Ectodermal cell (in vitro differentiated cells): ENCODE data around the gene COL19A1.
"Not testable (repeated sequence)": the region's sequence is repeated elsewhere in the genome, so short reads cannot be mapped to it uniquely, and the experiment has no call there.

Source experiments
- H3K27ac ChIP-seq: 2 replicates; pipeline ENCODE4 v1.7.0; 2013; ENCODE audit warnings: mild to moderate bottlenecking, low read depth, low read length; ENCODE audit not compliant: insufficient read depth, poor library complexity, severe bottlenecking
- H3K27me3 ChIP-seq: 2 replicates; pipeline ENCODE4 v1.7.0; 2013; ENCODE audit warnings: mild to moderate bottlenecking, low read length; ENCODE audit not compliant: insufficient read depth, control insufficient read depth, poor library complexity, severe bottlenecking
- H3K36me3 ChIP-seq: one replicate; pipeline ENCODE4 v1.7.0; 2013; ENCODE audit warnings: low read length; ENCODE audit not compliant: control insufficient read depth, insufficient read depth
- H3K4me1 ChIP-seq: one replicate; pipeline ENCODE4 v1.7.0; 2013; ENCODE audit warnings: low read length; ENCODE audit not compliant: control insufficient read depth, insufficient read depth
- H3K4me3 ChIP-seq: 2 replicates; pipeline ENCODE4 v1.7.0; 2013; ENCODE audit warnings: low read depth, low read length, control low read depth; ENCODE audit not compliant: insufficient read depth
- H3K9me3 ChIP-seq: 2 replicates; pipeline ENCODE4 v1.7.0; 2013; ENCODE audit warnings: mild to moderate bottlenecking, low read length, moderate library complexity; ENCODE audit not compliant: control insufficient read depth
- WGBS, 2 experiments: methylation state at CpG; one replicate each; pipeline ENCODE4 v1.1.7; 2013; ENCODE audit warnings: missing lambda C conversion rate in 2 of 2; 5-methylcytosine and 5-hydroxymethylcytosine counted together

Gene COL19A1

DNA sequence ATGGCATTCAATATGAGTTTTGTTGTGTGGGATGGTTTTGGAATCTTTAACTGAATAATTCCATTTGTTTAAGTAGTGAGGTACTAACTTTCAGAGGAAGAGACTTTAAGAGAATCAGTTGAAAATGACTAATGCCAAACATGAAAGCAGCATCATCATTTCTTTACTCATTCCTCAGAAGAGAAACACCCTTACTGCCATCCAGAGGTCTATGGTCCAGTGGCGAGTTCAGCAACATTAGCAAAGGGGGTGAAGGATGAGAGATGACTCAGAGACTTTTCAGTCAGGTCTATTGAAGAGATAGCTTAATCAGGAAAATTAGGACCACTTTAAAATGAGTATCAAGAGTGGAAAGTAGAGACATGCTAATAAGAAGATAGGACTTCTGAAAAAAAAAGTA is 118.8 kb downstream of the COL19A1 start:
- no peak overlapping the region for H3K27ac ChIP-seq
- H3K27me3 ChIP-seq, result no peaks in the 10 kb centered on the region
- no peaks in the 10 kb centered on the region for H3K4me1 ChIP-seq
- 88 to 93% methylated on average over 1 of the region's 1 CpG for WGBS, 2 experiments
- H3K36me3 ChIP-seq, result no peaks in the 10 kb centered on the region
- no peaks in the 10 kb centered on the region for H3K9me3 ChIP-seq
- no peak overlapping the region for H3K4me3 ChIP-seq

DNA sequence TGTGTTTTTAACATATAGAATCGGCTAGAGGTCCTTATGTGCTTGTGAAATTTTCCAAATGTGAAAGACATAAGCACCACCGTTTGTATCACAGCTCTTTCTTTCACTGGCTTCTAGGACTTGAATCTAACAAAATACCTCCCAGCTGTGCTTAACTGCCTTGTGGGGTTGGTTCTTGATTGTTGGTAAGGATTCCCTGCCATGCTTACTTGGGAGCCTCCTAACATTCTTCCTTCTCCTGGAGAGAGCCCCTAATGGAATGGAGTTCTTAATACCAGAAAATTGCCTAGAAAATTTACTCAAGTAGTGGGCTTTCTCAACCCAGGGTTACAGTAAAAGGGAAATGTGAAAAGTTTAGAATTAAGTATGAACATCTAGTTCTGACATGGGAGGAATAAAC is 121.2 kb downstream of the COL19A1 start:
- 70 to 85% methylated on average over 2 of the region's 2 CpGs for WGBS, 2 experiments
- H3K9me3 ChIP-seq, result no peaks in the 10 kb centered on the region
- no peak overlapping the region for H3K27ac ChIP-seq
- H3K36me3 ChIP-seq, result no peaks in the 10 kb centered on the region
- no peak overlapping the region for H3K4me3 ChIP-seq
- no peaks in the 10 kb centered on the region for H3K27me3 ChIP-seq
- no peaks in the 10 kb centered on the region for H3K4me1 ChIP-seq

DNA sequence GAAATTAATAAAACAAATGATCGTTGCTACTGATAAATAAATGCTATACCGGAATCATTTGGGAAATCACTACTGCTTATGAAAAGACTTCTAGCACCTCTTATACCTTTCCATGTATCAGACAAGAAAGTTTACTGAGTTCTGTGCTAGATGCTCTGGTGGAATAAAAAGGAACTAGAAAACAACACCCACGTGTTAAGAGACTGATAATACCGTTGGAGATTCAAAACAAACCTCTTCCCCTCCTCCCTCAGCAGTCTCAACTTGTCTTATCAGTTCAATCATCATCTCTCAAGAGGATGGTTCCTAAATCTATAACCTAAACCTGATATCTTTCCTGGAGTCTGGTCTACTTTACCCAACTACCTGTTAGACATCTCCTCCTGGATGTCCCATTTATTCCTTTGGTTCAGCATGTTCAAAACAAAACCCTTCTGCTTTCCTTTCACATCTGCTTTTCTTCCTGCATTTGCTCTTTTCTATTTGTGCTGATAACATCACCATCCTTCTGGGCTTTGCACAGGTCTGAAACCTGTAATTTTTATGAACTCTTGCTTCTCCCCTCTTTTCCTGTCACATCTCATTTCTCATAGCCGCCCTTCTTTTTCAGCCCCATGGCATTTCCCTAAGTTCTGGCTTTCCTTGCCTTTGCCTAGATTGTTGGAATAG is 122.2 kb downstream of the COL19A1 start:
- 84 to 91% methylated on average over 5 of the region's 5 CpGs for WGBS, 2 experiments
- no peaks in the 10 kb centered on the region for H3K9me3 ChIP-seq
- H3K36me3 ChIP-seq, result no peaks in the 10 kb centered on the region
- H3K27me3 ChIP-seq, result no peaks in the 10 kb centered on the region
- H3K4me1 ChIP-seq, result no peaks in the 10 kb centered on the region
- no peak overlapping the region for H3K27ac ChIP-seq
- no peak overlapping the region for H3K4me3 ChIP-seq

DNA sequence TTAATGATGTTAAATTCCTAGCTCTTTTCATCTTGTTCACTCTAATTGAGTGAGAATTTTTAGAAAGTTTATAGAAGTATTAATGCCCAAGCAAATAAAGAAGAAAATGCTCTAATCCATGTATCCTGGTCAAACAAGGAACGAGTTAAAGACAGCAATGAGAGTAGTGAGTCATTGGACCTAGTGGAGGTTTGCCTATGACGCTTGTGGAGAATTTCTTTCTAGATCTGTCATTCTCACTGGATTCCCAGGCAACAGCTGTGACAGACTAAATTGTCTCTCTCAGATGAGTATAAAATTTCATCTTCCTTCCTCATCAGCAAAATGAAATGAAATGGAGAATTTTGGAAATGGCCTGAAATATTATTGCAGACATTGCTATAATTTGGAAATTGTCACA is 127.9 kb downstream of the COL19A1 start:
- 85 to 92% methylated on average over 2 of the region's 2 CpGs for WGBS, 2 experiments
- no peaks in the 10 kb centered on the region for H3K27me3 ChIP-seq

DNA sequence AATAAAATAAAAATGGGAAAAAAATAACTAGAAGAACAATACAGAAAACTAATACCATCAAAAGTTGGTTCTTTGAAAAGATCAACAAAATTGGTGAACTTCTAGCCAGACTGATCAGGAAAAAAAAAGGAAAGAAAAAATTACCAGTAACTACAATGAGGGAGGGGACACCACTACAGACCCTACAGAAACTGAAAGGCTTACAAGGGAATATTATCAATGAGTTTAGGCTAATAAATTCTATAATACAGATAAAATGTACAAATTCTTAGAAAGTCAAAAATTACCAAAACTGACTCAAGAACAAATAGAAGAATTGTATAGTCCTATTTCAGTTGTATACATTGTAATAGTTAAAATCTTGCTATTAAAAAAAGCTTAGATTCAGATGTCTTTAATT is 141.8 kb downstream of the COL19A1 start:
- H3K36me3 ChIP-seq, result no peaks in the 10 kb centered on the region
- H3K27ac ChIP-seq, result no peak overlapping the region
- H3K4me1 ChIP-seq, result no peaks in the 10 kb centered on the region
- H3K9me3 ChIP-seq, result no peaks in the 10 kb centered on the region
- H3K27me3 ChIP-seq, result no peaks in the 10 kb centered on the region
- no peak overlapping the region for H3K4me3 ChIP-seq

More for the DNA sequence above, 127.9 kb downstream of the COL19A1 start:
- H3K4me3 ChIP-seq, result no peak overlapping the region
- H3K27ac ChIP-seq, result no peak overlapping the region
- no peaks in the 10 kb centered on the region for H3K4me1 ChIP-seq
- H3K9me3 ChIP-seq, result no peaks in the 10 kb centered on the region
- H3K36me3 ChIP-seq, result no peaks in the 10 kb centered on the region

DNA sequence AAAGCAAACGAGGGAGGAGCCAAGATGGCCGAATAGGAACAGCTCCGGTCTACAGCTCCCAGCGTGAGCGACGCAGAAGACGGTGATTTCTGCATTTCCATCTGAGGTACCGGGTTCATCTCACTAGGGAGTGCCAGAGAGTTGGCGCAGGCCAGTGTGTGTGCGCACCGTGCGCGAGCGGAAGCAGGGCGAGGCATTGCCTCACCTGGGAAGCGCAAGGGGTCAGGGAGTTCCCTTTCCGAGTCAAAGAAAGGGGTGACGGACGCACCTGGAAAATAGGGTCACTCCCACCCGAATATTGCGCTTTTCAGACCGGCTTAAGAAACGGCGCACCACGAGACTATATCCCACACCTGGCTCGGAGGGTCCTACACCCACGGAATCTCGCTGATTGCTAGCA is 144.0 kb downstream of the COL19A1 start:
- H3K4me1 ChIP-seq, H3K36me3 ChIP-seq, H3K4me3 ChIP-seq, H3K9me3 ChIP-seq, H3K27me3 ChIP-seq, H3K27ac ChIP-seq: not testable (repeated sequence)
- WGBS, 2 experiments, result 97 to 98% methylated on average over 23 to 25 of the region's 28 CpGs

DNA sequence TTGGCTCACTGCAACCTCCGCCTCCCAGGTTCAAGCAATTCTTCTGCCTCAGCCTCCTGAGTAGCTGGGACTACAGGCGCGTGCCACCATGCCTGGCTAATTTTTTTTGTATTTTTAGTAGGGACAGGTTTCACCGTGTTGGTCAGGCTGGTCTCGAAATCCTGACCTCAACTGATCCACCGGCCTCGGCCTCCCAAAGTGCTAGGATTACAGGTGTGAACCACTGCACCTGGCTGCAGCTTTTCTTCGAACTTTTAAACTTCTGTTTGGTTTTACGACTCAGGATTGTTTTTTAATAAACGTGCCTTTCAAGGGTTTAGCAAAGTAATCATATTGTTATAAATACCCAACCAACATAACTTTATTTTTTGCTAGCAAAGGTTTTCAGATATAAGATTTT is 156.8 kb downstream of the COL19A1 start:
- H3K9me3 ChIP-seq, H3K36me3 ChIP-seq, H3K27ac ChIP-seq, H3K27me3 ChIP-seq, H3K4me1 ChIP-seq, H3K4me3 ChIP-seq: not testable (repeated sequence)
- whole genome bisulfite sequencing, 2 experiments, result 92 to 95% methylated on average over 10 of the region's 10 CpGs

DNA sequence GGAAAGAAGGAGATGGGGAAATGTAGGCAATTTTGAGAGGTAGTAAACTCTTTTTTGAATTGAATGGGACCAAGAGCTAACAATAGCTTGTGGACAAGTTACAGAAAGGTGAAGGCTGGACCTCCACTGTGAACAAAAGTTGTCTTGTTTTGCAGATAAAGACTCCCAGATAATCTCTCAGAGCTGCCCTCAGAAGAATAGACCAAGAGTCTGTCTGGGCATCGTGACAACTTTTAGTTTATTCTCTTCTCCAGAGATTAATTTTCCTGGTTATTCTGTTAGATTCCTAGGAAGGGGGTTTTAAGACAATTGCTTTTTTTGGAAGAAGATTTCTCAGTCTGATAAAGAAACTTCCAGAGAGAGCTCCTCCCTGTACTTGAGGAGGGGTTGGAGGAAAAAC is 161.9 kb downstream of the COL19A1 start:
- WGBS, 2 experiments, result 75 to 100% methylated on average over 1 of the region's 1 CpG
- no peak overlapping the region for H3K4me3 ChIP-seq

DNA sequence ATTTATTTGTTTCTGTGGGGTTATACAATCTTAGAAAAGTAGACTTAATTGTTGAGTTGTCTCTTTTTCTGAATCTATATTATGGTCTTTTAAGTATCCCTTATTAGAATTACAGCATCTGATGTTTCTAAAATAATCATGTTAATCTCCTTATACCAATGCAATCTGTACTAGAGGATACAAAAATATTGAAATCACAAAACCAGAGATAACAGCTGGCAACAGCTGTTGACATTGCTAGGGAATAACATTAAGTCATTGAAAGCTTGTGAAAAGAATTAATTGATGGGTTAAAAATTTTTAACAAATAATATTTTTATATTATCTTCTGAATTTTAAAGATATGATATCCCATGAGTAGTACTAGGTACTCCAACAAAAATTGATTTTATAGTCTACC is 162.6 kb downstream of the COL19A1 start:
- H3K4me3 ChIP-seq, result no peak overlapping the region
- H3K27me3 ChIP-seq, result no peaks in the 10 kb centered on the region
- H3K4me1 ChIP-seq, result no peaks in the 10 kb centered on the region
- no peak overlapping the region for H3K27ac ChIP-seq
- H3K36me3 ChIP-seq, result no peaks in the 10 kb centered on the region
- no peaks in the 10 kb centered on the region for H3K9me3 ChIP-seq

More for the DNA sequence above, 161.9 kb downstream of the COL19A1 start:
- Histone ChIP-seq H3K4me1 (no peaks in the 10 kb centered on the region), H3K36me3 (no peaks in the 10 kb centered on the region), H3K27me3 (no peaks in the 10 kb centered on the region), H3K9me3 (no peaks in the 10 kb centered on the region), H3K27ac (no peak overlapping the region)

DNA sequence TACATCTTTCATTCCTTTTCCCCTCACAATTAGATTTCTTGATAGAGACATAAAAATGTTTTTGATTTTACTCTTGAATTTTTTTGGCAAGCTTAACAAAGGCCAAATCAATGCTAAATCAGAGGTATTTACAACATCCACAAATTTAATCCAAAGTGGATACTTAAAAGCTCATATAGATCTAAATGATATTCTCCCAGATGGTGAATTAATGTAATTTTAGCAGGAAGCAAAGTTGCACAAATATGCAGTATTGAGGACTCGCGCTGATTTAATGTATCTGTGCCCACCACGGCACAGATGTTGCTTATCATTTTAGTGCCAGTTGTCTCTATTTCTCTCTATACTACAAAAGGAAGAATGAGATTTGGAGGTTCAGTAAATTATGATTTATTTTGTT is 167.4 kb downstream of the COL19A1 start:
- no peak overlapping the region for H3K4me3 ChIP-seq
- H3K9me3 ChIP-seq, result no peaks in the 10 kb centered on the region
- H3K27me3 ChIP-seq, result no peaks in the 10 kb centered on the region
- no peak overlapping the region for H3K27ac ChIP-seq
- WGBS, 2 experiments, result 90 to 100% methylated on average over 3 of the region's 3 CpGs
- H3K36me3 ChIP-seq, result no peaks in the 10 kb centered on the region
- no peaks in the 10 kb centered on the region for H3K4me1 ChIP-seq

DNA sequence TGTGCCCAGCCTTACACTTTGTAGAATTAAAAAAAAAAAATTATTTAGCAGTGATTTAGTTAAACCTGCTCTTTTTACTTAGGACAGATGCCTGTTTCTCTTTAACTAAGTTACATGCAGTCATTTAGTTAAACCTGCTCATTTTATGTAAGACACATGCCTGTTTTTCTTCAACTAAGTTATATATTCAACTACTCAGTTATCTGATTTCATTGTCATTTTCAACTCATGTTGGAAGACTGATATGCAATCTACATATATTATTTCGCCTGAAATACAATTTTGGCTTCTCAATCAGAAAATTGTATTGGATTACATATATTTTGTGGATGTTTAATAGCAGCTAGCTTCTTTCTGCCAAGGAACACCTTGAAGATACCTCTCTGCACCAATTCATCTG is 171.1 kb downstream of the COL19A1 start:
- H3K27me3 ChIP-seq, result no peaks in the 10 kb centered on the region
- no peaks in the 10 kb centered on the region for H3K9me3 ChIP-seq
- no peaks in the 10 kb centered on the region for H3K4me1 ChIP-seq
- H3K27ac ChIP-seq, result no peak overlapping the region
- H3K4me3 ChIP-seq, result no peak overlapping the region
- H3K36me3 ChIP-seq, result no peaks in the 10 kb centered on the region
- no CpG with 5 or more reads among the region's 1 CpG for WGBS, 2 experiments
